ENCODE data around the gene NEXMIF.
"Not testable (repeated sequence)": the region's sequence is repeated elsewhere in the genome, so short reads cannot be mapped to it uniquely, and the experiment has no call there.

NEXMIF gene

GRCh38 chrX:74788545-74789086 lies 136.6 kb downstream of the NEXMIF start:
- DNase-seq = no peak

- no peak for DNase-seq
Observed at GRCh38 chrX:74784629-74785028, 140.6 kb downstream of the NEXMIF start.

- DNase-seq = no peak
Observed at GRCh38 chrX:74781507-74782034, 143.7 kb downstream of the NEXMIF start.

GRCh38 chrX:74779175-74779574 lies 146.1 kb downstream of the NEXMIF start:
- DNase-seq = no peak

GRCh38 chrX:74774988-74775387 lies 150.3 kb downstream of the NEXMIF start:
- DNase-seq = no peak

- no peak for DNase-seq
Observed at GRCh38 chrX:74736450-74736849, 188.8 kb downstream of the NEXMIF start.

GRCh38 chrX:74705269-74705668 lies 220.0 kb downstream of the NEXMIF start:
- no peak for DNase-seq

- not testable (repeated sequence) for DNase-seq
Observed at GRCh38 chrX:74701343-74701742, 223.9 kb downstream of the NEXMIF start.

GRCh38 chrX:74684466-74684865 lies 240.8 kb downstream of the NEXMIF start:
- DNase-seq = no peak

Data from T1000 (cell line).